GM23248 (cell line): ENCODE results near the gene SETBP1. TPM values are rescaled to one million over a fixed set of nuclear protein-coding genes. Genes with fewer than 3 reads are reported as not detected.
A peak's percentile ranks its signal among the peaks of the same experiment; 100 is the strongest.

Experiments used
- DNase-seq: peaks from one replicate; pipeline ENCODE4 v3.0.0-alpha.2; 2015
- H2AFZ ChIP-seq: fragments of 200-600 bp; sonication (generic); 2 replicates; pipeline ENCODE4 v1.6.1; 2016; ENCODE audit warnings: antibody characterized with exemption
- H3F3A ChIP-seq: fragments of 200-600 bp; sonication (generic); 2 replicates; pipeline ENCODE4 v1.6.1; 2016; ENCODE audit warnings: mild to moderate bottlenecking, antibody characterized with exemption, mixed run types; ENCODE audit not compliant: insufficient read depth
- H3K27ac ChIP-seq: fragments of 200-600 bp; sonication (generic); 2 replicates; pipeline ENCODE4 v1.5.1; 2016; ENCODE audit warnings: mild to moderate bottlenecking
- H3K27me3 ChIP-seq: fragments of 200-600 bp; sonication (generic); replicated peaks from 2 replicates; pipeline ENCODE4 v1.6.1; 2016; ENCODE audit warnings: mild to moderate bottlenecking; ENCODE audit not compliant: insufficient read depth
- H3K36me3 ChIP-seq: fragments of 200-600 bp; sonication (generic); 2 replicates; pipeline ENCODE4 v1.6.1; 2016; ENCODE audit warnings: low read depth, mild to moderate bottlenecking
- H3K4me1 ChIP-seq: fragments of 200-600 bp; sonication (generic); 2 replicates; pipeline ENCODE4 v1.6.1; 2016; ENCODE audit warnings: mild to moderate bottlenecking; ENCODE audit not compliant: insufficient read depth
- H3K4me2 ChIP-seq: fragments of 200-600 bp; sonication (generic); one replicate; pipeline ENCODE4 v1.6.1; 2016; ENCODE audit warnings: mild to moderate bottlenecking; ENCODE audit not compliant: unreplicated experiment
- H3K4me3 ChIP-seq: fragments of 200-600 bp; sonication (generic); 2 replicates; pipeline ENCODE4 v1.5.1; 2016; ENCODE audit warnings: mild to moderate bottlenecking
- H3K79me2 ChIP-seq: fragments of 200-600 bp; sonication (generic); 2 replicates; pipeline ENCODE4 v1.6.1; 2016; ENCODE audit warnings: mild to moderate bottlenecking; ENCODE audit not compliant: insufficient read depth
- H3K9ac ChIP-seq: fragments of 200-600 bp; sonication (generic); 2 replicates; pipeline ENCODE4 v1.6.1; 2016; ENCODE audit warnings: mild to moderate bottlenecking
- H3K9me2 ChIP-seq: fragments of 200-600 bp; sonication (generic); 2 replicates; pipeline ENCODE4 v1.6.1; 2016; ENCODE audit warnings: mixed run types, mild to moderate bottlenecking, moderate library complexity; ENCODE audit not compliant: insufficient read depth
- H3K9me3 ChIP-seq: fragments of 200-600 bp; sonication (generic); one replicate; pipeline ENCODE4 v1.6.1; 2017; ENCODE audit warnings: low read depth
- H4K20me1 ChIP-seq: fragments of 200-600 bp; sonication (generic); 2 replicates; pipeline ENCODE4 v1.6.0; 2016; ENCODE audit not compliant: insufficient read depth
- EZH2 ChIP-seq: fragments of 200-600 bp; sonication (generic); IDR thresholded peaks from 2 replicates; pipeline ENCODE4 v1.6.1; 2018; ENCODE audit warnings: antibody characterized with exemption, mild to moderate bottlenecking; ENCODE audit not compliant: insufficient read depth, poor library complexity, severe bottlenecking
- EZH2phosphoT487 ChIP-seq: fragments of 200-600 bp; sonication (generic); IDR thresholded peaks from 2 replicates; pipeline ENCODE4 v1.6.1; 2018; ENCODE audit warnings: antibody characterized with exemption, moderate library complexity, mild to moderate bottlenecking, low read depth; ENCODE audit not compliant: insufficient read depth
- WGBS, 2 experiments: methylation state at CpG; one replicate each; pipeline ENCODE4 v1.1.6; 2015 to 2017; ENCODE audit warnings: low lambda C conversion rate in 2 of 2, low coverage in 1 of 2; ENCODE audit errors: missing lambda C conversion rate in 2 of 2; 5-methylcytosine and 5-hydroxymethylcytosine counted together
- in situ Hi-C: fragments of 300-500 bp; cut with MboI; formaldehyde crosslinking; loops from 2 replicates; pipeline ENCODE4 v1.15.0; 2020
- polyA plus RNA-seq: library from polyadenylated mRNA; unstranded; fragments of >200 nt; fragmentation: Nextera tagmentation; extraction: Ambion mirVana; gene quantifications from 2 replicates; pipeline ENCODE4 v1.2.1, GENCODE V29; 2016
- total RNA-seq: library from RNA; depleted of rRNA; stranded (reverse); fragments of >200 nt; shearing (Covaris generic); gene quantifications from 2 replicates; pipeline ENCODE4 v1.2.3, GENCODE V29; 2014

Gene SETBP1
- total and polyA plus RNA-seq, 2 experiments from 2014 or later: 1.3 to 4.1 TPM

DNA sequence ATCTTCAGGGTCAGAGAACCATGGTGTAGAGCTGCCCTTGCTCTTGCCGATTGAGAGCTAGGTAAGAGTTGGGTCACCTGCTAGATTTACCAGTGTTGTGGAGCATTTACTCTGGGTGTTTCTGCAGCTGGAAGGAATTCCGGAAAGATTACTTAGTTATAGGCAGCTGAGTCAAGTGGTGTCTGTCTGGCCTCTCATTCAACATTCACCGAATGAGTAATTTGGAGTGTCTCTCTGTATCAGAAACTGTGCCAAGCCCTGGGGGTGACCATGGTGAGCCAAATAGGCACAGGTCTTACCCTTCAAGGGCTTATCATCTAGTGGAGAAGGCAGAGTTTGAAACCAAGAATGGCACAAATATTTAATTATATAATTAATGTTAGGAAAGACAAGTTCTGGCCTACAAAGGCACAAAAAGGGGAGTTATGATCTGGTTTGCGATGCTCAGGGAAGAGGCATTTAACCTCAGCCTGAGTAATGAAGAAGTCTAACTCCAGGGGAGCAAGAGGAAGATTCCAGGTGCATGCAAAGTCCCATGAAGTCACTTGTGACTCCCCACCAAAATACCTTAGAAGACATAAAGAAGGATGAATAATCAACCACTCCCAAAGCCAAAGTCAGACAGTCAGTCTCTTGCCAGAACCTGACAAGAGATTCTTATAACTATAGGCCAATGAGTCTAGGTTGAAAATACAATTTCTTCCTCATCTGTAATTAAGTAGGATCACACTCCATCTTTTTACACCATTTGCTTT, 12.5 kb downstream of the SETBP1 start:
- H3K9me3 ChIP-seq: no peaks in the 10 kb centered on the region
- no peak overlapping the region for H3K9ac ChIP-seq
- in situ Hi-C loops: no loop called here
- H3K4me1 ChIP-seq: peaks cover 20% of the 10 kb centered on the region
- H4K20me1 ChIP-seq: no peaks in the 10 kb centered on the region
- H3F3A ChIP-seq: peaks cover 19% of the 10 kb centered on the region
- no peak for TF ChIP-seq EZH2phosphoT487
- TF ChIP-seq EZH2: no peak
- H3K27me3 ChIP-seq: no peaks in the 10 kb centered on the region
- peak overlapping the region; percentile 27 for H3K4me2 ChIP-seq
- DNase-seq: peak; percentile 84
- H3K9me2 ChIP-seq: no peaks in the 10 kb centered on the region
- WGBS, 2 experiments: 25 to 28% methylated on average over 4 of the region's 4 CpGs
- no peak overlapping the region for H2AFZ ChIP-seq
- no peaks in the 10 kb centered on the region for H3K36me3 ChIP-seq
- no peak overlapping the region for H3K4me3 ChIP-seq
- peak overlapping the region; percentile 55 for H3K27ac ChIP-seq
- H3K79me2 ChIP-seq: 0 out of 2 replicates have a peak, but pooled peaks cover 9% of the 10 kb centered on the region

DNA sequence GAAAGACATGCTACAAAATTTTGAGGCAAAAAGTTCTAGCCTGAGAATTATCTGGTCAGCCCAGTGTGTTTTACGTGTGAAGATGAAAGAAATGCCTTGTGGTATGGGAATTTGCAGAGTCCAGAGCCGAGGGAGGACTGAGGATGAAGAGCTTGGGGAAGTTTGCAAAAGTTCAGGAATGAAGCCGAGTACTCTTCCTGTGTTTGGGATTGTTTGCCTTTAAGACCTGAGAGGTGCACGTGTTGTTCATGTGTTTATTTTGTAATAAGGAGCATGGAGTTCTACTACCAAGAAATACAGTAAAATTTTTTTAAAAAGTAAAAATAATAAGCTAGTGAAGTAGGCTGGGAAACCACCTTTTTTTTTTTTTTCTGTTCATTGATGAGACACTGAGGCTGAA, 14.8 kb downstream of the SETBP1 start:
- no peak overlapping the region for H2AFZ ChIP-seq
- no peak overlapping the region for H3K27ac ChIP-seq
- H3K9me2 ChIP-seq: no peaks in the 10 kb centered on the region
- no peak overlapping the region for H3K4me3 ChIP-seq
- in situ Hi-C loops: no loop called here
- H3K79me2 ChIP-seq: 0 out of 2 replicates have a peak, but pooled peaks cover 4% of the 10 kb centered on the region
- DNase-seq: no peak
- H3K27me3 ChIP-seq: no peaks in the 10 kb centered on the region
- no peaks in the 10 kb centered on the region for H4K20me1 ChIP-seq
- TF ChIP-seq EZH2 (no peak), EZH2phosphoT487 (no peak)
- 92 to 97% methylated on average over 4 of the region's 4 CpGs for WGBS, 2 experiments
- no peak overlapping the region for H3K4me2 ChIP-seq
- H3K4me1 ChIP-seq: peaks cover 22% of the 10 kb centered on the region
- peaks cover 19% of the 10 kb centered on the region for H3F3A ChIP-seq
- H3K36me3 ChIP-seq: no peaks in the 10 kb centered on the region
- no peak overlapping the region for H3K9ac ChIP-seq
- H3K9me3 ChIP-seq: no peaks in the 10 kb centered on the region

DNA sequence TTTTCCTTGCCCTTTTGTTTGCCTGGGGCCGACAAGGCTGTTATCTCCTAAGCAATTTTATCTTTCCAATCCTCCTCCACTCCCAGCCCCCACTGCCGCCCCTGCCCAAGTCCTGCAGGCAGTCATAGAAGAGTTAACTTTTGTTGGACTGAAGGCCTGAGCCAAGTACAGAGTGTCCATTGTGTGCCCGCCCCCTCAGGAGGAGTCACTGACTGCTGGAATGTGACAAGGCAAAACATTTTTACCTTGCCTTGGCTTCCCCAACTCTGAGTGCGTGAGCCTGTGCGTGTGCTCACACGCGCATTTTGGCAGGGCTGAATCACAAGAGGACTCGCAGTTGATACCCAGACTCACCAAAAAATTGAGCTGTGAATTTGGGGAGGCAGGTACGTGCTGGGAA, 16.2 kb downstream of the SETBP1 start:
- no peaks in the 10 kb centered on the region for H3K9me3 ChIP-seq
- H3K9ac ChIP-seq: no peak overlapping the region
- peak; percentile 41 for DNase-seq

DNA sequence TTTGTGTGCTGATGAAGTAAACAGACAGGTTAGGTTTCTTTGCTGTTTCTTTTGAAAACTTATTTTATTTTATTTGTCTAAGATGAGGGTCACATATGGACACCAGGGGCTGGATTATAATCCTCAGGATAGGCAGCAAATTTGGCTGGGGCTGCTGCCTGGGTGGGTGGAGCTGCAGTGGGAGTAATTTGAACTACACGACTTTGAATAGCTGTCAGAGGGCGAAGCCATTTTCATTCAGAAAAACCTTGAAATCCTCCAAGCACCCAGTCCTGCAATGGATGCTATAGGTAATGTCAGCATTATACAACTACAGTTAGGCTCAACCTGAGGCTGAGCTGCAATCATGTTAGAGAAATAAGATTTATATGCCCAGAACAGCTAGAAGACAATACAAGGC, 16.6 kb downstream of the SETBP1 start:
- peaks cover 16% of the 10 kb centered on the region for H3F3A ChIP-seq
- H3K9me3 ChIP-seq: no peaks in the 10 kb centered on the region
- H3K4me3 ChIP-seq: no peak overlapping the region
- H3K4me2 ChIP-seq: no peak overlapping the region
- no peaks in the 10 kb centered on the region for H3K27me3 ChIP-seq
- no peaks in the 10 kb centered on the region for H4K20me1 ChIP-seq
- DNase-seq: no peak
- TF ChIP-seq EZH2phosphoT487 (no peak), EZH2 (no peak)
- H3K4me1 ChIP-seq: peaks cover 22% of the 10 kb centered on the region
- no peak overlapping the region for H3K9ac ChIP-seq
- no peak overlapping the region for H2AFZ ChIP-seq
- no peak overlapping the region for H3K27ac ChIP-seq
- no peaks in the 10 kb centered on the region for H3K36me3 ChIP-seq
- H3K79me2 ChIP-seq: no peaks in the 10 kb centered on the region
- H3K9me2 ChIP-seq: no peaks in the 10 kb centered on the region
- 65 to 74% methylated on average over 2 of the region's 2 CpGs for WGBS, 2 experiments
- in situ Hi-C loops: no loop called here

More for the DNA sequence above, 16.2 kb downstream of the SETBP1 start:
- WGBS, 2 experiments: 49 to 58% methylated on average over 9 of the region's 9 CpGs
- Histone ChIP-seq H3K27ac (no peak overlapping the region), H2AFZ (no peak overlapping the region), H3K27me3 (no peaks in the 10 kb centered on the region), H3K4me1 (peaks cover 26% of the 10 kb centered on the region), H3K36me3 (no peaks in the 10 kb centered on the region), H3K79me2 (no peaks in the 10 kb centered on the region), H4K20me1 (no peaks in the 10 kb centered on the region), H3K4me2 (no peak overlapping the region), H3K9me2 (no peaks in the 10 kb centered on the region), H3F3A (peaks cover 19% of the 10 kb centered on the region), H3K4me3 (no peak overlapping the region)
- TF ChIP-seq EZH2phosphoT487 (no peak), EZH2 (no peak)
- in situ Hi-C loops: no loop called here
